ENCODE results near the gene ARHGEF10L. TPM values are rescaled to one million over a fixed set of nuclear protein-coding genes. Genes with fewer than 3 reads are reported as not detected.

Gene ARHGEF10L
- total and polyA plus RNA-seq, 4 donors, result 15.0 to 43.4 (median 24.3) TPM

DNA sequence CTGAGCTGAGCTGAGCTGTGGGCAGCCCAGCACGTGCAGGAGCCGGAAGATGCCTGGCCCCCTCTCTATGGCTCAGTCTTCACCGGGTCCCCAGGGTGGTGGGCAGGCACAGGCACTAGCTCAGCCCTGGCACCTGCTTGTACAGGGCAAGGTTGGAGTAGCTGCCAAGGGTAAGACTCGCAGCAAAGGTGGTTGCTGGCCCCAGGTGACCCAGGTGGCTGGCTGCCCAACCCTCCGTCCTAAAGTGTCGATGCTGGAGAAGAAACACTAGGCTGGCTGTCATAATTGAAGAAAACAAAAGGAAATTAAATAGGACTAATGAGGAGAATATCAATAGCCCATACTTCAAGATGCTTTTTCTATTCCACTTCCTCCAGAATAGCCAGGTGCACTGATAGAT lies 138.5 kb downstream of the ARHGEF10L start:
- ATAC-seq (ENCODE audit: insufficient read depth, low FRiP score), result no peak
- WGBS, 2 donors, result 87 to 92% methylated on average over 6 of the region's 6 CpGs

DNA sequence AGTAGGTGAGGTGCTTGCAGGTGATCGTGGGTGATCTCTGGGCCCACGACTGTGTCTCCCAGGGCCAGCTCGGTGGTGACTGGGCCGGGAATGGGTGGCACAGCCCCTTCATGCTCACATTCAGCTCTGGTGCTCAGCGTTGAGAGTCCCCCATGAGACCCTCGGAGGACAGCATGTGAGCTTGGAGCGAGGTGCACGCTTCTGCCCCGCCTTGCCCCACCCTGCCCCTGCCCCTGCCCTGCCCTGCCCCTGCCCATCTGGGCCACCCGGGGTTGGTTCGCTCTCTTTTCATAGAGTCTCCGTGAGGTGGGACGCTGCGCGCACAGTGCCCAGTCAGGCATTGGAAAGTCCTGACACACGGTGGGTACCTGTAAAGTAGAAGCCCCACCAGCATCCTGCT lies 140.4 kb downstream of the ARHGEF10L start:
- DNase-seq (no peak), ATAC-seq (ENCODE audit: insufficient read depth, low FRiP score) (no peak)
- Histone ChIP-seq H3K27ac (ENCODE audit: low read depth in 1 of 2, low read length in 1 of 2) (no peak overlapping the region), H3K4me1 (ENCODE audit: control insufficient read depth in 5 of 5, insufficient read depth in 5 of 5, low read length in 5 of 5) (peaks cover 0 to 6% (median 5%) of the 10 kb centered on the region in 5 donors), H3K9me3 (ENCODE audit: control insufficient read depth in 4 of 4, insufficient read depth in 3 of 4, low read length in 3 of 4) (peaks cover 0 to 4% (median 0%) of the 10 kb centered on the region in 4 donors), H3K4me3 (no peak overlapping the region), H3K27me3 (ENCODE audit: control insufficient read depth in 3 of 3, insufficient read depth in 3 of 3, low read length in 2 of 3) (no peaks in the 10 kb centered on the region), H3K36me3 (ENCODE audit: control insufficient read depth in 4 of 4, insufficient read depth in 4 of 4, low read length in 4 of 4) (peaks cover 0 to 16% (median 0%) of the 10 kb centered on the region in 4 donors), H3K9ac (ENCODE audit: insufficient read depth in 1 of 2, low read length in 2 of 2) (no peak overlapping the region)
- 88 to 93% methylated on average over 16 of the region's 16 CpGs for WGBS, 2 donors
- TF ChIP-seq, protein P1, sequence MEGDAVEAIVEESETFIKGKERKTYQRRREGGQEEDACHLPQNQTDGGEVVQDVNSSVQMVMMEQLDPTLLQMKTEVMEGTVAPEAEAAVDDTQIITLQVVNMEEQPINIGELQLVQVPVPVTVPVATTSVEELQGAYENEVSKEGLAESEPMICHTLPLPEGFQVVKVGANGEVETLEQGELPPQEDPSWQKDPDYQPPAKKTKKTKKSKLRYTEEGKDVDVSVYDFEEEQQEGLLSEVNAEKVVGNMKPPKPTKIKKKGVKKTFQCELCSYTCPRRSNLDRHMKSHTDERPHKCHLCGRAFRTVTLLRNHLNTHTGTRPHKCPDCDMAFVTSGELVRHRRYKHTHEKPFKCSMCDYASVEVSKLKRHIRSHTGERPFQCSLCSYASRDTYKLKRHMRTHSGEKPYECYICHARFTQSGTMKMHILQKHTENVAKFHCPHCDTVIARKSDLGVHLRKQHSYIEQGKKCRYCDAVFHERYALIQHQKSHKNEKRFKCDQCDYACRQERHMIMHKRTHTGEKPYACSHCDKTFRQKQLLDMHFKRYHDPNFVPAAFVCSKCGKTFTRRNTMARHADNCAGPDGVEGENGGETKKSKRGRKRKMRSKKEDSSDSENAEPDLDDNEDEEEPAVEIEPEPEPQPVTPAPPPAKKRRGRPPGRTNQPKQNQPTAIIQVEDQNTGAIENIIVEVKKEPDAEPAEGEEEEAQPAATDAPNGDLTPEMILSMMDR (IDR thresholded peaks at IDR 0.05; ENCODE audit: control extremely low read depth, extremely low read depth), result no peak

More for the DNA sequence above, 138.5 kb downstream of the ARHGEF10L start:
- TF ChIP-seq, protein P1 (IDR thresholded peaks at IDR 0.05; ENCODE audit: control extremely low read depth, extremely low read depth), result no peak
- Histone ChIP-seq H3K4me3 (no peak overlapping the region), H3K27me3 (ENCODE audit: control insufficient read depth in 3 of 3, insufficient read depth in 3 of 3, low read length in 2 of 3) (no peaks in the 10 kb centered on the region), H3K9me3 (ENCODE audit: control insufficient read depth in 4 of 4, insufficient read depth in 3 of 4, low read length in 3 of 4) (peaks cover 0 to 4% (median 0%) of the 10 kb centered on the region in 4 donors), H3K27ac (ENCODE audit: low read depth in 1 of 2, low read length in 1 of 2) (no peak overlapping the region), H3K36me3 (ENCODE audit: control insufficient read depth in 4 of 4, insufficient read depth in 4 of 4, low read length in 4 of 4) (peaks cover 0 to 11% (median 0%) of the 10 kb centered on the region in 4 donors), H3K9ac (ENCODE audit: insufficient read depth in 1 of 2, low read length in 2 of 2) (no peak overlapping the region), H3K4me1 (ENCODE audit: control insufficient read depth in 5 of 5, insufficient read depth in 5 of 5, low read length in 5 of 5) (peaks cover 0 to 6% (median 5%) of the 10 kb centered on the region in 5 donors)
- DNase-seq, result no peak

DNA sequence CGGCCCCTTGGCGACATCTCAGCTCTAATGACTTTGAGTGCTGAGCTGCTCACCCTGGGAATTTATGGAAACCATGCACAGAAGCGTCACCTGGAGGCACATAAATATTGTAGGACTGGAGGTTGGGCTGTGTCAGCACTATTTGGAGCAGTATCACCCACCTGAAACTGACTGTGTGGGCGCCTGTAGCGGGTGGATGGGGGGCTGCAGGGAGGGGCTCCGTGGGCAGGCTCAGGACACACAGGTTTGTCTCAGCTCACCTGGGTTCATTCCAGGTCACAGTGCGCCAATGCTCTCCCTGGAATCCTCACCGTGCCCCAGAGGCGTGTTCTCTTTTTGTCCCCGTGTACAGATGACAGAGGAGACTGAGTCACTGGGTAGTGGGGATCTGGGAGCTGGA lies 140.8 kb downstream of the ARHGEF10L start:
- H3K4me1 ChIP-seq (ENCODE audit: control insufficient read depth in 5 of 5, insufficient read depth in 5 of 5, low read length in 5 of 5), result peaks cover 0 to 5% (median 4%) of the 10 kb centered on the region in 5 donors
- H3K9me3 ChIP-seq (ENCODE audit: control insufficient read depth in 4 of 4, insufficient read depth in 3 of 4, low read length in 3 of 4), result peaks cover 0 to 4% (median 0%) of the 10 kb centered on the region in 4 donors
- no peak overlapping the region for H3K27ac ChIP-seq (ENCODE audit: low read depth in 1 of 2, low read length in 1 of 2)
- ATAC-seq (ENCODE audit: insufficient read depth, low FRiP score) (no peak), DNase-seq (no peak)
- TF ChIP-seq, protein P1 (IDR thresholded peaks at IDR 0.05; ENCODE audit: control extremely low read depth, extremely low read depth), result no peak
- H3K27me3 ChIP-seq (ENCODE audit: control insufficient read depth in 3 of 3, insufficient read depth in 3 of 3, low read length in 2 of 3), result no peaks in the 10 kb centered on the region
- peaks cover 0 to 16% (median 0%) of the 10 kb centered on the region in 4 donors for H3K36me3 ChIP-seq (ENCODE audit: control insufficient read depth in 4 of 4, insufficient read depth in 4 of 4, low read length in 4 of 4)
- no peak overlapping the region for H3K9ac ChIP-seq (ENCODE audit: insufficient read depth in 1 of 2, low read length in 2 of 2)
- 90 to 93% methylated on average over 10 of the region's 10 CpGs for WGBS, 2 donors
- no peak overlapping the region for H3K4me3 ChIP-seq

DNA sequence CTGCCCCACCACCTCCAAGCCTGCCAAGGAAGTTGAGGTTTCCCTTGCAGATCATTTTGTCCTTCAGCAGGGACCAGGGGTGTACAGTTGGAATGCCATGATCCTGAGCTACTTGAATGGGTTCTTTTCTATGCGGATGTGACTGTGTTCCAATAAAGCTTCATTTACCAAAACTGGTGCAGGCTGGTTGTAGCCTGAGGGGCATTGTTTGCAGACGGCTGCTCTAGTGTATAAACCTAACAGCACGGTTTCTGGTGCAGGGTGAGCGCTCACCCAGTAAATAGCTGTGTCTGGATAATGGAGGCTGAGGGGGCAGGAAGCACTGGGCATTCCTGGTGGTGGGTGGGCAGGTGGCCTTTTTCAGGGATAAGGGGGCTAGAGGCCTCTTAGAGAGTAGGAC lies 142.9 kb downstream of the ARHGEF10L start:
- Histone ChIP-seq H3K27me3 (ENCODE audit: control insufficient read depth in 3 of 3, insufficient read depth in 3 of 3, low read length in 2 of 3) (no peaks in the 10 kb centered on the region), H3K36me3 (ENCODE audit: control insufficient read depth in 4 of 4, insufficient read depth in 4 of 4, low read length in 4 of 4) (peaks cover 0 to 14% (median 2%) of the 10 kb centered on the region in 4 donors), H3K9ac (ENCODE audit: insufficient read depth in 1 of 2, low read length in 2 of 2) (no peak overlapping the region), H3K9me3 (ENCODE audit: control insufficient read depth in 4 of 4, insufficient read depth in 3 of 4, low read length in 3 of 4) (no peaks in the 10 kb centered on the region), H3K27ac (ENCODE audit: low read depth in 1 of 2, low read length in 1 of 2) (no peak overlapping the region), H3K4me1 (ENCODE audit: control insufficient read depth in 5 of 5, insufficient read depth in 5 of 5, low read length in 5 of 5) (peaks cover 0 to 5% (median 0%) of the 10 kb centered on the region in 5 donors), H3K4me3 (no peak overlapping the region)
- no peak for ATAC-seq (ENCODE audit: insufficient read depth, low FRiP score)
- TF ChIP-seq, protein P1 (IDR thresholded peaks at IDR 0.05; ENCODE audit: control extremely low read depth, extremely low read depth), result no peak
- WGBS, 2 donors, result 89 to 91% methylated on average over 4 of the region's 4 CpGs
- no peak for DNase-seq

Data from lung (tissue), 12 donors.